GM19467 (cell line): ENCODE data around the gene DDR1.

Source experiments
- ATAC-seq: cut with Tn5 transposase; IDR thresholded peaks from one replicate; pipeline ENCODE4 v1.9.1; 2021; ENCODE audit warnings: mild to moderate bottlenecking, moderate library complexity; ENCODE audit not compliant: unreplicated experiment

Gene DDR1

GRCh38 chr6:30883685-30884520 lies at the start of gene DDR1:
Gene DDR1 (plus strand): TSS chr6:30884519. CDS start chr6:30888730, 4,211 bp downstream.
- ATAC-seq: no peak

- ATAC-seq: no peak
Measured at GRCh38 chr6:30834646-30835045, 49.7 kb upstream of the DDR1 start.

GRCh38 chr6:30835576-30835975 lies 48.7 kb upstream of the DDR1 start:
- no peak for ATAC-seq

- no peak for ATAC-seq
Measured at GRCh38 chr6:30836431-30836866, 47.9 kb upstream of the DDR1 start.

GRCh38 chr6:30836957-30837356 lies 47.4 kb upstream of the DDR1 start:
- ATAC-seq: no peak

GRCh38 chr6:30837432-30837831 lies 46.9 kb upstream of the DDR1 start:
- ATAC-seq: no peak

- ATAC-seq: no peak
Measured at GRCh38 chr6:30837870-30838269, 46.4 kb upstream of the DDR1 start.

GRCh38 chr6:30839671-30840070 lies 44.6 kb upstream of the DDR1 start:
- ATAC-seq: no peak

GRCh38 chr6:30840084-30840934 lies 44.0 kb upstream of the DDR1 start:
- no peak for ATAC-seq

GRCh38 chr6:30840935-30841643 lies 43.2 kb upstream of the DDR1 start:
- no peak for ATAC-seq

- no peak for ATAC-seq
Measured at GRCh38 chr6:30841644-30842504, 42.4 kb upstream of the DDR1 start.

GRCh38 chr6:30842754-30843610 lies 41.3 kb upstream of the DDR1 start:
- no peak for ATAC-seq

- ATAC-seq: no peak
Measured at GRCh38 chr6:30843611-30843998, 40.7 kb upstream of the DDR1 start.

GRCh38 chr6:30844118-30844535 lies 40.2 kb upstream of the DDR1 start:
- no peak for ATAC-seq

GRCh38 chr6:30845183-30845582 lies 39.1 kb upstream of the DDR1 start:
- ATAC-seq: no peak

- ATAC-seq: no peak
Measured at GRCh38 chr6:30847421-30847970, 36.8 kb upstream of the DDR1 start.

GRCh38 chr6:30847971-30848436 lies 36.3 kb upstream of the DDR1 start:
- no peak for ATAC-seq

GRCh38 chr6:30849903-30850651 lies 34.2 kb upstream of the DDR1 start:
- no peak for ATAC-seq
